GM19328 (cell line): ENCODE data around the gene SLC2A11.

Experiments used
- ATAC-seq: cut with Tn5 transposase; IDR thresholded peaks from one replicate; pipeline ENCODE4 v1.9.1; 2021; ENCODE audit warnings: mild to moderate bottlenecking, moderate library complexity; ENCODE audit not compliant: unreplicated experiment

SLC2A11 gene

GRCh38 chr22:23832226-23833016 lies 25.3 kb upstream of the SLC2A11 start:
- no peak for ATAC-seq

DNA sequence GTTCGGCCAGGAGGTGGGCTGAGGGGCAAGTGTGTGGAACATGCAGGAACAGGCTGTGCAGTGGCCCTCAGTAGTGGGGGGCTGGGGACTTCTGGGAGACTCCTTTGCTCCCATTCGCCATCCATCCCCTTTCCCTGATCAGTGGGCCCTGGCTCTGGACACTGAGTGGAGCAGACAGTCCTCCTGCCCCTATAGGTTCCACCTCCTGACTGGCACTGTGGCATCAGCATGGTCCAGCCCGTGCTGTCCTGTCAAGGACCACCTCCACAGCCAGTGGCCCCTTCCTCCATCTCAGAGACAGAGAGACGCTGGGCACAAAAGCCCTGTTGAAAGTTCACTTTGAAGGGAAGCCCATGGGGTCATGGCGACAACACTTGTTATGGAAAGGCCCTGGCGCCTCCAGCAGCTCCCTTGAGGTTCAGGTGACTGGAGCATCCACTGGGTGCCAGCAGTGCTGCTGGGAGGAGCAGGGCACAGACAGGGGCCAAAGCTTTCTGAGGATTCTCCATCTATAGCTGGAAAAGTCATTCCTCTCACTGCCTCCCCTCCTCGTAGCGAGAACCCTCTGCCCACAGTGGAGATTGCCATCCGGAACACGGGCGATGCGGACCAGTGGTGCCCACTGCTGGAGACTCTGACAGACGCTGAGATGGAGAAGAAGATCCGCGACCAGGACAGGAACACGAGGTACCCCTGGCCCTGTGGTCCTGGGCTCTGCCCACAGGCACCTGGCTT lies 24.5 kb upstream of the SLC2A11 start:
- no peak for ATAC-seq

- no peak for ATAC-seq
These were observed 23.8 kb upstream of the SLC2A11 start for GRCh38 chr22:23833911-23834317.

DNA sequence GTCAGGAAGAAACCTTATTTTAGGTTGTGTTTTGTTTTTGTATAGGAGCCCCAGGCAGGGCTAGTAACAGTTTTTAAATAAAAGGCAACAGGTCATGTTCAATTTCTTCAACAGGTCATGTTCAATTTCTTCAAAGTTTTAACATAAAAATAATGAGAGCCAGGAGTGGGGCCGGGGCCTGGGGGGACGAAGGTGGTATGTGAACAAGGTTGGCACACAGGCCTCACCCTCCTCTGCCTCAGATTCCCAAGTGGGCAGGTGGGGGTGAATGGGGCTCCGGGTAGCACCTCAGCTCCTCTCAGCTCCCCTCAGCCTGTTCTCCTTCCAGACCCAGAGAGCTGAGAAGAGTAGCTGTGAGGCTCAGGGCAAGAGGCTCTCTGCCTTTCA lies 23.3 kb upstream of the SLC2A11 start:
- no peak for ATAC-seq

- no peak for ATAC-seq
These were observed 22.7 kb upstream of the SLC2A11 start for GRCh38 chr22:23834793-23835483.

DNA sequence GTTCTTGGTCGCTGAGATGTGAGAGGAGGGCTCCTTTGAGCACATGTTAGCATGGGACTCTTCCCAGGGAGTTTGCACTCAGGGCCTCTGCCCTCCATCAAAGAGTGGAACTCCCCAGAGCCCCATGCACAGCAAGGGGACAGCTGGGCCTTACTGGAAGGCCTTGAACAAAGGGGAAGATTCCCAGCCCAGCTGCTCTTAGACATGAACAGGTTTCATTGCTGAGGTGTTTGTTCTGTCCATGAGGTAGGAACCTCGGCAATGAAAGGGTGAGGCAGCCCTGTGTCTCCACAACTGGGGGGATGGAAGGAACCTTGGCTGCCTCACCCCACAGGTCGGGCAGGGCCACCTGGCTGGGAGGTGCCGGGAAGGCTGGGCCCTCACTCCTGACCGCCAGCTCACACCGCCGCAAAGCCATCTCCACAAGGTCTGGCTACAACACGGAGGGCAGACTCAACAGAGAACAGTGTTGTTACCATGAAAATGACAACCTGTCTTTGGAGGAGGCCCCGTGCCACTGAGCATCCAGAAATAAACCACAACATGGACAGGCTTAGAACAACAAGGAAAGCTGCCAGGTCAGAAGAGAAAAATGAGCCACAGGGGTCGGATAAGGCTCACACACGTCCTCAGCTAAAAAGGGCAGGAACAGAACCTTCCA lies 22.1 kb upstream of the SLC2A11 start:
- ATAC-seq: no peak

DNA sequence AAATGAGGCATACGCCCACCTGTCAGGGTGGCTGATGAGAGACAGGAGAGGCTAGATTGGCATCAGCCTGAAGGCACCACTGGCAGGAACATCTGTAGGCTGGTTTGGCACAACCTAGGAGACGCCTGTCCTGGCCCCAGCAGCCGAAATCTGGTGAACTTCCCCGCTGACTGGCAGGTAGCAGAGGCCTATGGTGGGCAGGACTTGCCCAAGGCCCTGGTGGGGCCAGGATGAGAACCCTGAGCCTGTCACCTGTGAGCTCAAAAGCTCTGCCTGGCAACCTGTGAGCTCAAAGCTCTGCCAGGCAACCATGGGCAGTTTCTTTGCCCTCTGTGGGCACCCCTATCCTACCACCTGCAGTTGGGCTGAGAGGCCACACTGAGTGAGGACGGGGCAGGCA lies 21.4 kb upstream of the SLC2A11 start:
- no peak for ATAC-seq

GRCh38 chr22:23836692-23837495 lies 20.8 kb upstream of the SLC2A11 start:
- no peak for ATAC-seq

- ATAC-seq: no peak
These were observed 20.2 kb upstream of the SLC2A11 start for GRCh38 chr22:23837496-23837859.

GRCh38 chr22:23837911-23838680 lies 19.6 kb upstream of the SLC2A11 start:
- ATAC-seq: no peak

GRCh38 chr22:23838681-23839468 lies 18.8 kb upstream of the SLC2A11 start, which contains the start of gene DERL3:
Gene DERL3, minus strand, starts transcription at chr22:23839006. Its CDS starts 19 bp downstream, at chr22:23838987.
- ATAC-seq: peak; percentile 86

DNA sequence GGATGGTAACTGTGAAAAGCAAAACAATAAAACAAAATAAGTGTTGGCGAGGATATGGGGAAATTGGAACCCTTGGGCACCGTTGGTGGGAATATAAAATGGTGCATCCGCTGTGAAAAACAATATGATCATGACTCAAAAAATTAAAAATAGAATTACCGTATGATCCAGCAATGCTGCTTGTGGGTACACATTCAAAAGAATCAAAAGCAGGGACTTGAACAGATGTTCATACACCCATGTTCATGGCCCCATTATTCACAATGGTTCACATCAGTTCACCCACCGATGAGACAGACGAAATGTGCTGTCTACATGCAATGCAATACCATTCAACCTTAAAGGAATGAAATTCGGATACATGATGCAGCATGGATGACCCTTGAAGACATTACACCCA lies 17.6 kb upstream of the SLC2A11 start:
- no peak for ATAC-seq

DNA sequence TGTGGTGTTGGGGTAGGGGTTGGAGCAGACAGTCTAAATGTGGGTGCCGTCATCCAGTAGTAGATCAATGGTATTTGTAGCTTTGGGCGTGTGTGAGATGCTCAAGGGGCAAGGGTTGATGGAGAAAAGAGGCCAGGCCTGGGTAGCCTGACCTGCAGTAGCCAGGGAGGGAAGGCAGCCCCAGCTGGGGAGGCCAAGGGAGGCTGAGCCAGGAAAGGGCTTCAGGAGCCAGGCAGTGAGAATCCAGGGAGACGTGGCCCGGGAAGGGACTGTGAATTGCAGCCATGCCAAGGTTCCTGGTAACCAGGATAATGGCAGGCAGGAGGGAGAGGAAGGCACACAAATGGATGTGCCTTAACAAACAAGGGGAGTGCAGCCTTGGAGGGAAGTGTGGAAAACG lies 16.4 kb upstream of the SLC2A11 start:
- no peak for ATAC-seq

DNA sequence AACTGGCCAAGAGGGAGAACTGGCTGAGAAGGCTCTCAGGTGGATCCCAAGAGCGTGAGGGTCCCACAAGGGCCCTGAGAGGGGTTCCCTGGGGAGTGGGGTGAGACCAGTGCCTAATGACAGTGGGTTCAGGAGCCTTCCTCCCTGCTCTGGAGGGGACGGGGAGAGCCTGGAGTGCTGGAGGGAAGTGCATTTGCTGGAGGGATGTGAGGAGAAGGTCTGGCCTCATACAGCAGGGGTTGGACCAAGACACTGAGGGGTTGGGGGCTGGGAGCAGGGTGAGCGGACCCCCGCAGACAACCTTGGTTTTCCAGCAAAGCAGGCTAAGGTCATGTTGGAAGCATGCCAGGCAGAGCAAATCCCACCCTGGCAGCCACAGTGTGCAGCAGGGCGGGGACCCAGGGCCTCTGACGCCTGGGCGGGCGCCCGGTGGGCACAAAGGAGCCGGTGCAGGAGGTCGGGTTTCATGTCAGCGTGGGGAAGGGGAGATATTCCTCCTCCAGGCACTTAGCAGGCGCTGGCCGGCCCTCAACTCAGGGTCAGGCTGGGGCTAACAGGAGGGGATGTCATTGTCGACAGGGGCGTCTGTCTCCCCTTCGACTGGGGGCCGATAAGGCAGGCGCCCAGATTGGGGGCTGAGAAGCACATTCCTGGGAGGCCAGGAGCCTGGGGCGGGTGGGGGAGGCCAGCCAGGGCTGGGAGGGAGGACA lies 15.8 kb upstream of the SLC2A11 start:
- ATAC-seq: no peak

GRCh38 chr22:23842599-23842998 lies 15.1 kb upstream of the SLC2A11 start:
- ATAC-seq: no peak

DNA sequence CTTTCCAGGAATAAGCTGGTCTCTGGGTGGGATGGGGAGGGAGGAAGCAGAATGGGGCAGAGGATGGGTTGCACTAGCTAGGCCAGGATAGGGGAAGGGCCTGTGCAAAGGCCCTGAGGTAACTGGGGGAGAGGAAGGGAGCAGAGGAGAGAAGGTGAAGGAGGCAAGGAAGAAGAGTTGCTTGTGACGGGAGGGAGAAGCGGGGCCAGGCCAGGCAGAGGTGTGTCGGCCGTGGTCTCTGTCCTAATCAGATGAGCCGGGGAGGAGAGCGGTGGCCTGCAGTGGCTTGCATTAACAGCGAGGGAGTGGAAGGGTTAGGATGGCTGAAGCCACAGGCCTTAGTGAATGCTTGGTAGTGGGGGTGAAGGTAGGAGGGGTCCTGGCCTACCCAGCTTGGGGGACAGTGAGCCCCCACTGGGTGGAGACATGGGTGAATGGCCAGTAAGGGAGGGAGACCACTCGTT lies 12.9 kb upstream of the SLC2A11 start:
- no peak for ATAC-seq

- no peak for ATAC-seq
These were observed 12.2 kb upstream of the SLC2A11 start for GRCh38 chr22:23845265-23846080.
